OCI-LY1 (cell line): ENCODE results near the gene REC114.

ENCODE experiments used
- CTCF ChIP-seq: fragments of 200-600 bp; sonication (generic), shearing (Covaris generic); IDR thresholded peaks from 2 replicates; pipeline ENCODE4 v1.5.1; 2017; ENCODE audit warnings: mild to moderate bottlenecking, antibody characterized with exemption, low read length, moderate library complexity, mixed read lengths
- EZH2 ChIP-seq: fragments of 200-600 bp; sonication (generic), shearing (Covaris generic); IDR thresholded peaks from 2 replicates; pipeline ENCODE4 v1.8.0; 2017; ENCODE audit warnings: borderline replicate concordance, mixed run types, mild to moderate bottlenecking, antibody characterized with exemption, low read length, moderate library complexity, mixed read lengths

- no peak for TF ChIP-seq CTCF
- TF ChIP-seq EZH2, result no peak
These were observed 124.1 kb downstream of the REC114 start for GRCh38 chr15:73567020-73567419.
